Left lung (tissue), 10 donors: ENCODE measurements around the gene AP2A2. TPM values are rescaled to one million over a fixed set of nuclear protein-coding genes. Genes with fewer than 3 reads are reported as not detected.

Experiments
- ATAC-seq: fragments of 200-7000 bp; cut with Tn5 transposase; one replicate; pipeline ENCODE4 v1.9.1; 2020; ENCODE audit warnings: moderate library complexity
- DNase-seq, 4 donors: peaks; one replicate each; pipeline ENCODE4 v3.0.0-alpha.2; 2013 to 2020
- H3K27ac ChIP-seq, 2 donors: fragments of 200-600 bp; sonication (generic) in 1 of 2; one replicate each; pipeline versions ENCODE4 v1.5.0 to v1.8.0; 2020 to 2021
- H3K27me3 ChIP-seq, 2 donors: fragments of 200-600 bp; sonication (generic) in 1 of 2; one replicate each; pipeline versions ENCODE4 v1.5.0 to v1.8.0; 2020 to 2021
- H3K36me3 ChIP-seq, 2 donors: fragments of 200-600 bp; sonication (generic) in 1 of 2; one replicate each; pipeline versions ENCODE4 v1.5.0 to v1.8.0; 2020 to 2021
- H3K4me1 ChIP-seq, 2 donors: fragments of 200-600 bp; one replicate each; pipeline ENCODE4 v1.8.0; 2021
- H3K4me3 ChIP-seq, 2 donors: fragments of 200-600 bp; sonication (generic) in 1 of 2; one replicate each; pipeline versions ENCODE4 v1.5.0 to v1.8.0; 2020 to 2021; ENCODE audit warnings: mild to moderate bottlenecking in 1 of 2
- H3K9me3 ChIP-seq, 2 donors: fragments of 200-600 bp; sonication (generic) in 1 of 2; one replicate each; pipeline versions ENCODE4 v1.5.0 to v1.8.0; 2020 to 2021
- CTCF ChIP-seq, 2 donors: fragments of 200-600 bp; sonication (generic) in 1 of 2; IDR thresholded peaks; one replicate each; pipeline versions ENCODE4 v1.5.0 to v1.8.0; 2021; ENCODE audit warnings: antibody characterized with exemption in 2 of 2
- intact Hi-C, 2 donors: fragments of 100-400 bp; cut with DNase I; formaldehyde crosslinking; loops; one replicate each; pipeline versions ENCODE4 v1.11.2 to v1.14.2; 2022
- polyA plus RNA-seq, 6 donors: library from polyadenylated mRNA; unstranded; fragments of 120-200 nt; gene quantifications; one replicate each; pipeline ENCODE4 v1.2.1, GENCODE V29; 2013; ENCODE audit not compliant: insufficient read length in 6 of 6
- total RNA-seq, 2 donors: library from RNA; stranded (reverse); fragmentation: NEBNext Ultra II Directional; extraction: Animal tissue kit (Norgen Biotek cat#: 25700); gene quantifications; one replicate each; pipeline ENCODE4 v1.2.1, GENCODE V29; 2021
- donor health status: DM: no; HTN: yes; CAD: no.
- donor health status: DM: no; HTN: no; CAD: no.

The AP2A2 gene
- total and polyA plus RNA-seq, 8 donors = 77.0 to 98.4 (median 83.0) TPM

DNA sequence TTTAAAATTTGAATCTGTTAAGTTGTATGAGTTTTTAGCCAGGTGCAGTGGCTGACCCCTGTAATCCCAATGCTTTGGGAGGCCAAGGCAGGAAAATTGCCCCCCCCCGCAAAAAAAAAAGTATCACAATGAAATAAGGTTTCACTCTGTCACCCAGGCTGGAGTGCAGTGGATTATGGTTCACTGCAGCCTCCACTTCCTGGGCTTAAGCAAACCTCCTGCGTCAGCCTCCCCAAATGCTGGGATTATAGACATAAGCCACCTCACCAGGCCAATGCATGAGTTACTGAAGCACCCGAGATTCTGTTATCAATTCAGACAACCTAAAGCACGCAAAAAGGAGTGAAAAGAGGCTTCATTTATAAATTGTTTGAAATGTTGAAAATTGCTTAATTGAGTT is 12.6 kb upstream of the AP2A2 start:
- no peak for ATAC-seq
- intact Hi-C loops = no loop called here
- TF ChIP-seq CTCF (IDR thresholded peaks at IDR 0.05) = no peak

GRCh38 chr11:914204-914603 is 11.5 kb upstream of the AP2A2 start:
- Histone ChIP-seq H3K4me1 (peaks cover 5 to 18% of the 10 kb centered on the region in 2 donors), H3K4me3 (no peak overlapping the region), H3K27me3 (no peaks in the 10 kb centered on the region), H3K36me3 (no peaks in the 10 kb centered on the region), H3K9me3 (no peaks in the 10 kb centered on the region), H3K27ac (peak overlapping the region; percentile 41 to 58)
- ATAC-seq = no peak
- TF ChIP-seq CTCF (IDR thresholded peaks at IDR 0.05) = no peak
- DNase-seq = peak in 1 of 4 donors; percentile 69
- intact Hi-C loops = no loop called here

More for the DNA sequence above, 12.6 kb upstream of the AP2A2 start:
- Histone ChIP-seq H3K4me1 (peaks cover 5 to 22% of the 10 kb centered on the region in 2 donors), H3K9me3 (no peaks in the 10 kb centered on the region), H3K36me3 (no peaks in the 10 kb centered on the region), H3K27ac (no peak overlapping the region), H3K27me3 (no peaks in the 10 kb centered on the region), H3K4me3 (no peak overlapping the region)
- DNase-seq = no peak

DNA sequence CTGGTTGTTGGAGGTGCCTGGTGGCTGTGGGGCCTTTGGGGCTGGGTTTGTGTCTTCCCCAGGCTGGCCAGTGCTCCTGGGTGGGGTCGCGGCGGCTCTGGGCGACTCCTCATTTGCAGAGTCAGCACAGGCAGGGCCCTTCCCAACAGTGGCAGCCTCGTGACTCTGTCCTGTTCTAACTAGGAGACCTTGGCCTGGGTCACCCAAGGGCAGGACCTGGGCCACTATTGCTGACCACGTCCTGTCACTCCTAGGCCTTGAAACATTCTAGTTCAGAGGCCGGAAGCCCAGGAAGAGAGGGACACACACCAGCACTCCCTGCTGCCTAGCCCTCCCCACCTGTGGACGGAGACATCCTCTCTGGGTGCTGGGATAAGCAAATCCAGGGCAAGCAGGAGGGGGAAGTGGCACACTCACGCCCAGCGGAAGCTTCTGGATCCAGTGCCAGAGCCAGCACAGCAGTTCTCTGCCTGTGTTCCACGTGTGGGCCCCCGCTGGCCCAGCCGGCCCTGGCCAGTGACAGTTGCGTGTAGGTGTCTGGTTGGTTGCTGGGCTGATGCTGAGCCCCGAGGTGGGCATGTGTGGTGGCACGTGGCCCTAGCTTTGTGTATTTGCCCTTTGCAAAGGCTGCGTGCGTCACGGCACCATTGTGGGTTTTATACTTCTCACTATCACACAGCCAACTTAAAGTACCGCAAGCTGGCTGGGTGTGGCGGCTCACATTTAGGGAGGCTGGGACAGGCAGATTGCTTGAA is 10.7 kb upstream of the AP2A2 start:
- DNase-seq = peak in 2 of 4 donors; percentile 79 to 83
- TF ChIP-seq CTCF (IDR thresholded peaks at IDR 0.05) = no peak

DNA sequence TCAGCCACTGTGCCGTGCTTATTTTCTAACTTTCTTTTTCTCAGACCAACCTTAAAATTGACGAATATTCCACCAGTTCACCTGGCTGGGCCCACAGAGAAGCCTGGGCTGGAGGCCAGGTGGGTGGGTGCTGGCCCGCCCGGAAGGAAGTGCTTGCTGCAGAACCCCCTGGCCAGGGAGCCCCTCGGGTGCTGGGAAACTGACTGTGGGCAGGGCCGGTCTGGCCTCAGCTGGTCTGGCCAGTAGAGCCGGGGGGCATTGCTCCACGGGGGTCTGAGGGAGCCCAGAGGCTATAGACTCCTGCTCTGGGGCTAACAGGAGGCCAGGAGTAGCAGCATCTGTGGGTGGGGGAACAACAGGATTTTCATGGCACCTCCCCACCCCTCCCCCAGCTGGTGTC is 8.2 kb upstream of the AP2A2 start:
- Histone ChIP-seq H3K4me3 (no peak overlapping the region), H3K9me3 (no peaks in the 10 kb centered on the region), H3K27ac (no peak overlapping the region), H3K4me1 (no peaks in the 10 kb centered on the region), H3K27me3 (no peaks in the 10 kb centered on the region), H3K36me3 (no peaks in the 10 kb centered on the region)
- ATAC-seq (no peak), DNase-seq (peak in 1 of 4 donors; percentile 60)
- intact Hi-C loops = no loop called here
- TF ChIP-seq CTCF (IDR thresholded peaks at IDR 0.05) = no peak

More for the DNA sequence above, 10.7 kb upstream of the AP2A2 start:
- H3K36me3 ChIP-seq = no peaks in the 10 kb centered on the region
- no peaks in the 10 kb centered on the region for H3K9me3 ChIP-seq
- no peaks in the 10 kb centered on the region for H3K27me3 ChIP-seq
- peak overlapping the region; percentile 41 to 58 for H3K27ac ChIP-seq
- no peak overlapping the region for H3K4me3 ChIP-seq
- peak; percentile 21 for ATAC-seq
- intact Hi-C loops = no loop called here
- peaks cover 3 to 11% of the 10 kb centered on the region in 2 donors for H3K4me1 ChIP-seq

DNA sequence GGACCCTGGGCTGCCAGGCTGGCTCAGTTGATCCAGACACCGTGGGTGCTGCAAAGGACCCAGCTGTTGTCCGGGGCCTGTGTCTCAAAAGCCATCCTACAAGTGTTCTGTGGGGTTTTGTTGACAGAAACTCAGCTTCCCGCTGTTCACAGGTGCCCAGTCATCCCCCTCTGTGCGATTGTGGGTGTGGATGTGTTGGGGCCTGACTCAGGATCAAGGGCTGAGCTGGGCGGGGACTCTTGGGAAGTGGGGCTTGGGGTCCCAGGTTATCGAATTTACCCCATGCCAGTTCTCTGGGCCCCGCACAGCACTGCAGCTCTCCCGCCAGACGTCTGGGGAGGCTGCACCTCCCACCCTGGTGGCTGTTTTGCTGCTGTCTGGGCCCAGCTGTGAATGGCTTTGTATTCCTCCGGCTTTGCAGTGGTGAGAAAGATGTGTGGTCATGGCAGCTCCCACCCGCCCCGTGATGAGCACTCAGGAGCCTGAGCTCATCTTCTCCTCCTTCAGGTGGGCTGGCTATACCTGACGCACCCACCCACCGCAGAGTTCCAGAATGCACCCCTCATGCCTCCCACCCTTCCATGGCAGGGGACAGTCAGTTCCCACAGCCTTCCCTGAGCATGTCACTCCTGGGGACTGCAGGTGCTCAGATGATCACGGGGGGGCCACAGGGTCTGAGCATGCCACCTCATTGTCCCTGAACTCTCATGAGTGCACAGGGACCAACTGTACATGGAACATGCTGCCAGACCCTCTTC is 3.6 kb upstream of the AP2A2 start:
- Histone ChIP-seq H3K36me3 (peaks cover 0 to 1% of the 10 kb centered on the region in 2 donors), H3K4me3 (no peak overlapping the region), H3K4me1 (peaks cover 6 to 19% of the 10 kb centered on the region in 2 donors), H3K27ac (no peak overlapping the region), H3K27me3 (no peaks in the 10 kb centered on the region), H3K9me3 (no peaks in the 10 kb centered on the region)
- ATAC-seq (no peak), DNase-seq (peak in 1 of 4 donors; percentile 60)
- TF ChIP-seq CTCF (IDR thresholded peaks at IDR 0.05) = no peak
- intact Hi-C loops = no loop called here
